Measurements from ENCODE around the gene BORCS6.

The BORCS6 gene

GRCh38 chr17:8141045-8141444 is 48.9 kb downstream of the BORCS6 start:
- TF ChIP-seq GATA3 (IDR thresholded peaks at IDR 0.05; ENCODE audit: low read depth, low read length) (no peak), GATA2 (IDR thresholded peaks at IDR 0.05; ENCODE audit: low read depth, low read length) (no peak)

- TF ChIP-seq GATA2 (IDR thresholded peaks at IDR 0.05; ENCODE audit: low read depth, low read length) (no peak), GATA3 (IDR thresholded peaks at IDR 0.05; ENCODE audit: low read depth, low read length) (no peak)
These were observed 49.6 kb downstream of the BORCS6 start for GRCh38 chr17:8140065-8141029.

GRCh38 chr17:8138672-8139371 is 51.2 kb downstream of the BORCS6 start:
- TF ChIP-seq GATA2 (IDR thresholded peaks at IDR 0.05; ENCODE audit: low read depth, low read length) (no peak), GATA3 (IDR thresholded peaks at IDR 0.05; ENCODE audit: low read depth, low read length) (no peak)

GRCh38 chr17:8138374-8138671 is 51.7 kb downstream of the BORCS6 start:
- TF ChIP-seq GATA2 (IDR thresholded peaks at IDR 0.05; ENCODE audit: low read depth, low read length) = no peak
- TF ChIP-seq GATA3 (IDR thresholded peaks at IDR 0.05; ENCODE audit: low read depth, low read length) = no peak

Data from SH-SY5Y (cell line).